Measurements from ENCODE around the gene CCR6. TPM values are rescaled to one million over a fixed set of nuclear protein-coding genes. Genes with fewer than 3 reads are reported as not detected.

Gene CCR6
- total and polyA plus RNA-seq, 2 of the 13 experiments (the other 11 are each of a cell fraction or from before 2014, with no cell fraction given) = 4.5 to 8.7 TPM

DNA sequence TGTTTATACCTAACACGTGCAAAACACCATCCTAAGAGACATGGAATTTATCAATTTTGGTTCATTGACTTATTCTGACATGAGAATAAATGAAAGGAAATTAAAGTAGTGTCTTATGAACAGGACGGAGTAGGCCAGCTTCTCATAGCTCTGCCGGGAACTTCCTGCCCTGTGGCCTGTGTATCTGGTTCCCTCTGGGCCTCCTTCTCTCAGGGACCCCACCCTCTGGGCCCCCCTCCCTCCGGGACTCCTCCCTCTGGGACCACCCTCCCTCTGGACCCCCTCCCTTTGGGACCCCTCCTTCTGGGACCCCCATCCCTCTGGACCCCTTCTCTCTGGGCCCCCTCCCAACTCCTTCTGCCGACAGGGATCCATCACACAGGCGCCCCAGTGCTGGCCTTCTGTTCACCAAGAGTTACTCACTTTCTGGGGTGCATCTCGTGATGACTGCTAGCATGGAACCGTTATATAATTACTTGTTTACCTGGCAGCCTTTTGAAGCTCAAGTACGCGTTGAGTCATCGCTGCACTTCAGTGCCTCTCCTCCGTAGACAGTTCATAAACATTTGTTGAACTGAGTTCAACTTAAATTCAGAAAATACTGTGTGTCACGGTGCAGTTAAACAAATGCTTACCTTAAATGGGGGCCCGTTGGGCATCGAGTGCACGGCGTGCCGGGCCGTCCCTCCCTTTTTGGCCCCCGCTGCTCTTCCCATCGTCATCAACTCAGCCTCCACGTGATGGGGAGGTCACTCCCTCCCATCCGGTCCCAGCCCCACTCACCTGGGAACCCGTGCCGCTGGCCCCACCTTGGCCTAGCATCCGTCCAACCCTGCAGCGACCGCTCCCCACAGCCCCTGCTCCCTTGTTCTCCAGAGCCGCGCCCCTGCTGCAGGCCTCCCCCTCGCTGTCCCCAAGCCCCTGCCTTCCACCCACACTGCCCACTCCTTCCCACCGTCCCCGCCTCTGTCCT lies 8.1 kb downstream of the CCR6 start (continued):
- TF ChIP-seq MZF1 (CRISPR knock-in tag; IDR thresholded peaks at IDR 0.05; ENCODE audit: borderline replicate concordance) (no peak), EED (CRISPR knock-in tag; IDR thresholded peaks at IDR 0.05) (no peak), SAFB2 (CRISPR knock-in tag; IDR thresholded peaks at IDR 0.05; ENCODE audit: borderline replicate concordance, low read depth) (no peak; the same call in 1 of the 2 replicates), KLF16 (CRISPR knock-in tag; IDR thresholded peaks at IDR 0.05) (peak in 1 of 2 experiments; percentile 44; a peak in 1 of 4 replicates), CBX5 (CRISPR knock-in tag; IDR thresholded peaks at IDR 0.05; ENCODE audit: borderline replicate concordance) (peak; percentile 53; the same call in 1 of the 2 replicates), ATF7-NPFF (CRISPR knock-in tag; IDR thresholded peaks at IDR 0.05; ENCODE audit: low read depth) (no peak), SNAI1 (CRISPR knock-in tag; IDR thresholded peaks at IDR 0.05; ENCODE audit: borderline replicate concordance) (no peak), ZBTB21 (CRISPR knock-in tag; IDR thresholded peaks at IDR 0.05) (0 out of 2 replicates have a peak, but pooled peaks have one; percentile 52), EEA1 (CRISPR knock-in tag; IDR thresholded peaks at IDR 0.05; ENCODE audit: borderline replicate concordance) (no peak), MAFK (conservative IDR thresholded peaks at IDR 0.05 in 1 of 2, IDR thresholded peaks at IDR 0.05 in 1 of 2; ENCODE audit: low read length in 2 of 2) (no peak), ZNF577 (CRISPR knock-in tag; IDR thresholded peaks at IDR 0.05; ENCODE audit: borderline replicate concordance, low read depth) (no peak), ZFYVE20 (CRISPR knock-in tag; IDR thresholded peaks at IDR 0.05; ENCODE audit: borderline replicate concordance, low read depth) (no peak), PHF21A (CRISPR knock-in tag; IDR thresholded peaks at IDR 0.05) (peak; percentile 44; the same call in 1 of the 2 replicates)
- TF ChIP-seq, protein P1, sequence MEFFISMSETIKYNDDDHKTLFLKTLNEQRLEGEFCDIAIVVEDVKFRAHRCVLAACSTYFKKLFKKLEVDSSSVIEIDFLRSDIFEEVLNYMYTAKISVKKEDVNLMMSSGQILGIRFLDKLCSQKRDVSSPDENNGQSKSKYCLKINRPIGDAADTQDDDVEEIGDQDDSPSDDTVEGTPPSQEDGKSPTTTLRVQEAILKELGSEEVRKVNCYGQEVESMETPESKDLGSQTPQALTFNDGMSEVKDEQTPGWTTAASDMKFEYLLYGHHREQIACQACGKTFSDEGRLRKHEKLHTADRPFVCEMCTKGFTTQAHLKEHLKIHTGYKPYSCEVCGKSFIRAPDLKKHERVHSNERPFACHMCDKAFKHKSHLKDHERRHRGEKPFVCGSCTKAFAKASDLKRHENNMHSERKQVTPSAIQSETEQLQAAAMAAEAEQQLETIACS (CRISPR knock-in tag; IDR thresholded peaks at IDR 0.05) = no peak
- TF ChIP-seq, protein P2, sequence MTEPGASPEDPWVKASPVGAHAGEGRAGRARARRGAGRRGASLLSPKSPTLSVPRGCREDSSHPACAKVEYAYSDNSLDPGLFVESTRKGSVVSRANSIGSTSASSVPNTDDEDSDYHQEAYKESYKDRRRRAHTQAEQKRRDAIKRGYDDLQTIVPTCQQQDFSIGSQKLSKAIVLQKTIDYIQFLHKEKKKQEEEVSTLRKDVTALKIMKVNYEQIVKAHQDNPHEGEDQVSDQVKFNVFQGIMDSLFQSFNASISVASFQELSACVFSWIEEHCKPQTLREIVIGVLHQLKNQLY (CRISPR knock-in tag; IDR thresholded peaks at IDR 0.05) = peak; percentile 75
- TF ChIP-seq, protein P3, sequence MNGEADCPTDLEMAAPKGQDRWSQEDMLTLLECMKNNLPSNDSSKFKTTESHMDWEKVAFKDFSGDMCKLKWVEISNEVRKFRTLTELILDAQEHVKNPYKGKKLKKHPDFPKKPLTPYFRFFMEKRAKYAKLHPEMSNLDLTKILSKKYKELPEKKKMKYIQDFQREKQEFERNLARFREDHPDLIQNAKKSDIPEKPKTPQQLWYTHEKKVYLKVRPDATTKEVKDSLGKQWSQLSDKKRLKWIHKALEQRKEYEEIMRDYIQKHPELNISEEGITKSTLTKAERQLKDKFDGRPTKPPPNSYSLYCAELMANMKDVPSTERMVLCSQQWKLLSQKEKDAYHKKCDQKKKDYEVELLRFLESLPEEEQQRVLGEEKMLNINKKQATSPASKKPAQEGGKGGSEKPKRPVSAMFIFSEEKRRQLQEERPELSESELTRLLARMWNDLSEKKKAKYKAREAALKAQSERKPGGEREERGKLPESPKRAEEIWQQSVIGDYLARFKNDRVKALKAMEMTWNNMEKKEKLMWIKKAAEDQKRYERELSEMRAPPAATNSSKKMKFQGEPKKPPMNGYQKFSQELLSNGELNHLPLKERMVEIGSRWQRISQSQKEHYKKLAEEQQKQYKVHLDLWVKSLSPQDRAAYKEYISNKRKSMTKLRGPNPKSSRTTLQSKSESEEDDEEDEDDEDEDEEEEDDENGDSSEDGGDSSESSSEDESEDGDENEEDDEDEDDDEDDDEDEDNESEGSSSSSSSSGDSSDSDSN (CRISPR knock-in tag; IDR thresholded peaks at IDR 0.05) = peak; percentile 60
- TF ChIP-seq, protein P4, sequence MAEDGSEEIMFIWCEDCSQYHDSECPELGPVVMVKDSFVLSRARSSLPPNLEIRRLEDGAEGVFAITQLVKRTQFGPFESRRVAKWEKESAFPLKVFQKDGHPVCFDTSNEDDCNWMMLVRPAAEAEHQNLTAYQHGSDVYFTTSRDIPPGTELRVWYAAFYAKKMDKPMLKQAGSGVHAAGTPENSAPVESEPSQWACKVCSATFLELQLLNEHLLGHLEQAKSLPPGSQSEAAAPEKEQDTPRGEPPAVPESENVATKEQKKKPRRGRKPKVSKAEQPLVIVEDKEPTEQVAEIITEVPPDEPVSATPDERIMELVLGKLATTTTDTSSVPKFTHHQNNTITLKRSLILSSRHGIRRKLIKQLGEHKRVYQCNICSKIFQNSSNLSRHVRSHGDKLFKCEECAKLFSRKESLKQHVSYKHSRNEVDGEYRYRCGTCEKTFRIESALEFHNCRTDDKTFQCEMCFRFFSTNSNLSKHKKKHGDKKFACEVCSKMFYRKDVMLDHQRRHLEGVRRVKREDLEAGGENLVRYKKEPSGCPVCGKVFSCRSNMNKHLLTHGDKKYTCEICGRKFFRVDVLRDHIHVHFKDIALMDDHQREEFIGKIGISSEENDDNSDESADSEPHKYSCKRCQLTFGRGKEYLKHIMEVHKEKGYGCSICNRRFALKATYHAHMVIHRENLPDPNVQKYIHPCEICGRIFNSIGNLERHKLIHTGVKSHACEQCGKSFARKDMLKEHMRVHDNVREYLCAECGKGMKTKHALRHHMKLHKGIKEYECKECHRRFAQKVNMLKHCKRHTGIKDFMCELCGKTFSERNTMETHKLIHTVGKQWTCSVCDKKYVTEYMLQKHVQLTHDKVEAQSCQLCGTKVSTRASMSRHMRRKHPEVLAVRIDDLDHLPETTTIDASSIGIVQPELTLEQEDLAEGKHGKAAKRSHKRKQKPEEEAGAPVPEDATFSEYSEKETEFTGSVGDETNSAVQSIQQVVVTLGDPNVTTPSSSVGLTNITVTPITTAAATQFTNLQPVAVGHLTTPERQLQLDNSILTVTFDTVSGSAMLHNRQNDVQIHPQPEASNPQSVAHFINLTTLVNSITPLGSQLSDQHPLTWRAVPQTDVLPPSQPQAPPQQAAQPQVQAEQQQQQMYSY (CRISPR knock-in tag; IDR thresholded peaks at IDR 0.05) = no peak

Data from HepG2 (cell line).